Erythroblast (primary cell): ENCODE measurements around the gene WDR64.

Source experiments
- GATA1 ChIP-seq: IDR thresholded peaks from 2 replicates; pipeline ENCODE4 v1.6.1; 2011; ENCODE audit warnings: low read depth, mild to moderate bottlenecking, control low read depth, low read length, moderate library complexity
- POLR2A ChIP-seq: IDR thresholded peaks from 2 replicates; pipeline ENCODE4 v1.6.1; 2011; ENCODE audit warnings: mild to moderate bottlenecking, low read length

DNA sequence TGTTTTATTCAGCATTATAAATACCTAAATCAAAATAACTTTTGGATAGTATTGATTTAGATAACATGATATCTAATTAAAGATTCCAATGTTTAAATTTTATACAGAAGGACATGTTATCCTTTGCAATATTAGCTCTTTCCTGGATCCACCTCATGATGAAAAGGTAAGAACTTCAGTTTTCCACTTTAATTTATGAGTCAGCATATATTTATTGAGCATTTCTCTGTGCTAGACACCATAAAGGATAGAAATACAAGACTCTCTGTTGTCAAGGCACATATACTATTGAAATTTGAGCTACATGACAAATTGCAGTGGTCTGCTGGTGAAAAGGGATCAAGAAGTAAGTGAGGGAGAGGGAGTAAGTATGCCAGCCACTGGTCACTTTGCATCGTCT is 127.8 kb downstream of the WDR64 start:
- no peak for TF ChIP-seq POLR2A
- no peak for TF ChIP-seq GATA1
